H1 (cell line): ENCODE measurements around the gene RTN3. TPM values are rescaled to one million over a fixed set of nuclear protein-coding genes. Genes with fewer than 3 reads are reported as not detected.

Experiments used
- CEBPB ChIP-seq: IDR thresholded peaks from 2 replicates; pipeline ENCODE4 v1.6.1; 2012; ENCODE audit warnings: low read depth, low read length
- KDM5A ChIP-seq: fragments of 200-600 bp; IDR thresholded peaks from 2 replicates; pipeline ENCODE4 v1.7.1; 2012; ENCODE audit warnings: mild to moderate bottlenecking, low read length, inconsistent platforms, mixed read lengths
- POLR2AphosphoS5 ChIP-seq: IDR thresholded peaks from 2 replicates; pipeline ENCODE4 v1.6.1; 2011; ENCODE audit warnings: low read depth, low read length
- TAF7 ChIP-seq: optimal IDR thresholded peaks from 2 replicates; pipeline ENCODE3; 2011; ENCODE audit warnings: low read depth, mild to moderate bottlenecking, inconsistent platforms, low read length, moderate library complexity, borderline replicate concordance
- polyA plus RNA-seq, 7 experiments: library from polyadenylated mRNA; depleted of rRNA in 3 of 7; stranded (reverse) in 5 of 7; unstranded in 2 of 7; fragments of >200 nt in 5 of 7; fragments of 200-250 nt in 2 of 7; gene quantifications; 1 replicate in 5 of 7; 2 replicates in 1 of 7; 4 replicates in 1 of 7; pipeline versions ENCODE4 v1.2.1 to v1.2.3, GENCODE V29; 2011 to 2013; ENCODE audit warnings: missing spikeins in 2 of 7, mixed read lengths in 2 of 7
- total RNA-seq: library from RNA; stranded (reverse); fragmentation: NEBNext Ultra II Directional; extraction: Animal tissue kit (Norgen Biotek cat#: 25700); gene quantifications from 2 replicates; pipeline ENCODE4 v1.2.1, GENCODE V29; 2021

The RTN3 gene
- total and polyA plus RNA-seq, 2 of the 8 experiments (the other 6 are each of a cell fraction or from before 2014, with no cell fraction given), result 160 to 203 TPM

GRCh38 chr11:63767267-63767564, 85.9 kb downstream of the RTN3 start (continued):
- no peak for TF ChIP-seq TAF7
- TF ChIP-seq KDM5A, result no peak
- TF ChIP-seq CEBPB, result no peak
- no peak for TF ChIP-seq POLR2AphosphoS5
